ENCODE data around the gene STPG3. TPM values are rescaled to one million over a fixed set of nuclear protein-coding genes. Genes with fewer than 3 reads are reported as not detected.

STPG3 gene
- total and polyA plus RNA-seq, 9 of the 15 experiments (the other 6 are each of a cell fraction or from before 2014, with no cell fraction given): not detected

GRCh38 chr9:137211532-137211931 lies 39.6 kb upstream of the STPG3 start:
- FAIRE-seq (no peak), DNase-seq (ENCODE audit: extremely low read depth in 1 of 4, low spot score in 3 of 4) (no peak), ATAC-seq (peak; percentile 21)
- Histone ChIP-seq H3K79me2 (ENCODE audit: control insufficient read depth, insufficient read depth, low read length) (peaks cover 8% of the 10 kb centered on the region), H3K9ac (ENCODE audit: insufficient read depth in 1 of 2, low read depth in 2 of 2, low read length in 2 of 2) (no peak overlapping the region; a peak in 1 of 4 replicates), H3K9me3 (replicated peaks; ENCODE audit: control insufficient read depth, insufficient read depth, low read depth, low read length) (no peaks in the 10 kb centered on the region), H3K9me1 (ENCODE audit: control insufficient read depth, insufficient read depth, low read length) (no peaks in the 10 kb centered on the region), H3K36me3 (ENCODE audit: control insufficient read depth, insufficient read depth, low read length) (peaks cover 58% of the 10 kb centered on the region; the same call in 2 of the 3 replicates), H2AFZ (ENCODE audit: low read depth, low read length) (no peak overlapping the region), H3K4me3 (no peak overlapping the region), H3K4me2 (ENCODE audit: insufficient read depth, low read length) (no peak overlapping the region), H3K4me1 (replicated peaks in 1 of 2; ENCODE audit: control insufficient read depth in 2 of 2, insufficient read depth in 2 of 2, low read length in 2 of 2) (peaks cover 5 to 55% of the 10 kb centered on the region in 2 experiments; a peak in 4 of 5 replicates), H3K27ac (ENCODE audit: extremely low read depth, low read depth, low read length) (no peak overlapping the region), H4K20me1 (replicated peaks; ENCODE audit: control insufficient read depth, insufficient read depth, low read length) (peaks cover 3% of the 10 kb centered on the region; the same call in 1 of the 2 replicates), H3K27me3 (ENCODE audit: control insufficient read depth in 2 of 2, insufficient read depth in 2 of 2, low read length in 2 of 2) (no peaks in the 10 kb centered on the region)
- ChIA-PET CTCF (ENCODE audit: low intra/inter-chr PET ratio) (no interaction called here), POLR2A (interaction anchor here (0.6 to 1.7 kb wide), 3 partner anchors 9 to 156 kb away, joined by 3 to 5 read pairs (median 4); no protein-coding TSS in a partner anchor)
- BruUV-seq (replicated peaks): no TSS peak
- in situ Hi-C loops (cut with MboI) (no loop called here), intact Hi-C loops (cut with micrococcal nuclease) (no loop called here)
- 83% methylated on average over 13 of the region's 13 CpGs for WGBS (ENCODE audit: insufficient coverage, low coverage, missing lambda C conversion rate)
- TF ChIP-seq CBX3 (IDR thresholded peaks at IDR 0.05; ENCODE audit: borderline replicate concordance in 1 of 2, low read length in 2 of 2): no peak
- no peak for TF ChIP-seq FOSL1 (tag; conservative IDR thresholded peaks at IDR 0.05)
- no peak for TF ChIP-seq CBX2 (IDR thresholded peaks at IDR 0.05; ENCODE audit: insufficient read depth, low read length, poor library complexity, severe bottlenecking)
- TF ChIP-seq SNIP1 (IDR thresholded peaks at IDR 0.05; ENCODE audit: low read depth): no peak
- no peak for TF ChIP-seq NUFIP1 (IDR thresholded peaks at IDR 0.05; ENCODE audit: partially characterized antibody)
- no peak for TF ChIP-seq BRD9 (IDR thresholded peaks at IDR 0.05; ENCODE audit: low read depth, partially characterized antibody)
- no peak for TF ChIP-seq ZBTB8A (IDR thresholded peaks at IDR 0.05; ENCODE audit: partially characterized antibody)
- TF ChIP-seq HCFC1 (IDR thresholded peaks at IDR 0.05; ENCODE audit: low read depth, low read length): no peak
- TF ChIP-seq THRAP3 (IDR thresholded peaks at IDR 0.05; ENCODE audit: borderline replicate concordance): no peak
- no peak for TF ChIP-seq KDM4B (IDR thresholded peaks at IDR 0.05; ENCODE audit: borderline replicate concordance in 2 of 2, low read depth in 1 of 2)
- no peak for TF ChIP-seq RREB1 (CRISPR knock-in tag; IDR thresholded peaks at IDR 0.05)
- TF ChIP-seq SUPT5H (IDR thresholded peaks at IDR 0.05): peak; percentile 48; the same call in 1 of the 2 replicates
- TF ChIP-seq ZNF316 (IDR thresholded peaks at IDR 0.05): no peak
- TF ChIP-seq ZKSCAN3 (CRISPR knock-in tag; IDR thresholded peaks at IDR 0.05): no peak
- no peak for TF ChIP-seq NR2F6 (CRISPR knock-in tag; IDR thresholded peaks at IDR 0.05)
- TF ChIP-seq, protein P1, sequence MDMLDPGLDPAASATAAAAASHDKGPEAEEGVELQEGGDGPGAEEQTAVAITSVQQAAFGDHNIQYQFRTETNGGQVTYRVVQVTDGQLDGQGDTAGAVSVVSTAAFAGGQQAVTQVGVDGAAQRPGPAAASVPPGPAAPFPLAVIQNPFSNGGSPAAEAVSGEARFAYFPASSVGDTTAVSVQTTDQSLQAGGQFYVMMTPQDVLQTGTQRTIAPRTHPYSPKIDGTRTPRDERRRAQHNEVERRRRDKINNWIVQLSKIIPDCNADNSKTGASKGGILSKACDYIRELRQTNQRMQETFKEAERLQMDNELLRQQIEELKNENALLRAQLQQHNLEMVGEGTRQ (CRISPR knock-in tag; IDR thresholded peaks at IDR 0.05): no peak
- TF ChIP-seq HNRNPUL1 (IDR thresholded peaks at IDR 0.05; ENCODE audit: low read length): no peak
